Uterus (tissue), 2 donors: Measurements from ENCODE around the gene SIRT2.

Experiments used
- POLR2A ChIP-seq, 2 donors: fragments of 450-650 bp; IDR thresholded peaks; one replicate each; pipeline ENCODE4 v1.6.1; 2016; ENCODE audit warnings: antibody characterized with exemption in 2 of 2, mild to moderate bottlenecking in 1 of 2, moderate library complexity in 1 of 2
- TF ChIP-seq, protein P1 (sequence below), 4 experiments: fragments of 200-600 bp in 2 of 4; fragments of 450-650 bp in 2 of 4; sonication (generic) in 2 of 4; IDR thresholded peaks; one replicate each; pipeline ENCODE4 v1.5.1; 2016 to 2019; ENCODE audit warnings: antibody characterized with exemption in 4 of 4, mild to moderate bottlenecking in 2 of 4, moderate library complexity in 1 of 4

DNA sequence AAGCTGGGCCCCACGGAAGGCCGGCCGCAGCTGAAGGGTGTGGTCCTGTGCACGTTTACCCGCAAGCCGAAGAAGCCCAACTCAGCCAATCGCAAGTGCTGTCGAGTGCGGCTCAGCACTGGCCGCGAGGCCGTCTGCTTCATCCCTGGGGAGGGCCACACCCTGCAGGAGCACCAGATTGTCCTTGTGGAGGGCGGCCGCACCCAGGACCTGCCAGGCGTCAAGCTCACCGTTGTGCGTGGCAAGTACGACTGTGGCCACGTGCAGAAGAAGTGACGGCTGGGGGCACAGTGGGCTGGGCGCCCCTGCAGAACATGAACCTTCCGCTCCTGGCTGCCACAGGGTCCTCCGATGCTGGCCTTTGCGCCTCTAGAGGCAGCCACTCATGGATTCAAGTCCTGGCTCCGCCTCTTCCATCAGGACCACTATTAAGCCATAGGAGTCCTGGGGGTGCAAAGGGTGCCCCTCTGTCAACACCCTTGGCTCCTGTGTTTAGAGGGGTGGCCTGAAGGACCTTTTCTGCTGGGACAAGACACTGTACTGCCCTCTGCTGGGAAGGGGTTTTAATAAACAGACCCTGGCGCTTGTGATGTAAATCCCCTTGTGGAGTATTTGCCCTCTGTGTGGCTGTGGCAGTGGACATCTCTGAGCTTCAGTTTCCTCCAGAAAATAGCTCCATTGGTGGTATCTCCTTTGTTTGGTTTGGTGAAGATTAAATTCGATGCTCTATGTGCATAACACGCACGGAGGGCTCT lies 33.2 kb upstream of the SIRT2 start:
- no peak for TF ChIP-seq POLR2A (IDR thresholded peaks at IDR 0.05)
- TF ChIP-seq, protein P1, sequence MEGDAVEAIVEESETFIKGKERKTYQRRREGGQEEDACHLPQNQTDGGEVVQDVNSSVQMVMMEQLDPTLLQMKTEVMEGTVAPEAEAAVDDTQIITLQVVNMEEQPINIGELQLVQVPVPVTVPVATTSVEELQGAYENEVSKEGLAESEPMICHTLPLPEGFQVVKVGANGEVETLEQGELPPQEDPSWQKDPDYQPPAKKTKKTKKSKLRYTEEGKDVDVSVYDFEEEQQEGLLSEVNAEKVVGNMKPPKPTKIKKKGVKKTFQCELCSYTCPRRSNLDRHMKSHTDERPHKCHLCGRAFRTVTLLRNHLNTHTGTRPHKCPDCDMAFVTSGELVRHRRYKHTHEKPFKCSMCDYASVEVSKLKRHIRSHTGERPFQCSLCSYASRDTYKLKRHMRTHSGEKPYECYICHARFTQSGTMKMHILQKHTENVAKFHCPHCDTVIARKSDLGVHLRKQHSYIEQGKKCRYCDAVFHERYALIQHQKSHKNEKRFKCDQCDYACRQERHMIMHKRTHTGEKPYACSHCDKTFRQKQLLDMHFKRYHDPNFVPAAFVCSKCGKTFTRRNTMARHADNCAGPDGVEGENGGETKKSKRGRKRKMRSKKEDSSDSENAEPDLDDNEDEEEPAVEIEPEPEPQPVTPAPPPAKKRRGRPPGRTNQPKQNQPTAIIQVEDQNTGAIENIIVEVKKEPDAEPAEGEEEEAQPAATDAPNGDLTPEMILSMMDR (IDR thresholded peaks at IDR 0.05), result no peak
